AG04449 (cell line): ENCODE data around the gene SIRT7.
"Not testable (repeated sequence)": the region's sequence is repeated elsewhere in the genome, so short reads cannot be mapped to it uniquely, and the experiment has no call there.

Experiments
- CTCF ChIA-PET: fragments of 350-600 bp; formaldehyde crosslinking; extraction: SDS; loops from one replicate; lab custom pipeline; 2021; ENCODE audit warnings: antibody characterized with exemption; lab: Yijun Ruan, JAX
- POLR2A ChIA-PET: fragments of 400-600, 350-600 bp; formaldehyde crosslinking; extraction: SDS; loops from one replicate; lab custom pipeline; 2020; ENCODE audit warnings: antibody characterized with exemption, inconsistent platforms; lab: Yijun Ruan, JAX
- DNase-seq: peaks from one replicate; pipeline ENCODE4 v3.0.0-alpha.2; 2010; ENCODE audit warnings: low read depth, low spot score
- H3K4me3 ChIP-seq: 2 replicates; pipeline ENCODE4 v1.5.1; 2011; ENCODE audit warnings: low read depth, mild to moderate bottlenecking, control low read depth, low read length
- CTCF ChIP-seq: IDR thresholded peaks from one replicate; pipeline ENCODE4 v1.5.1; 2011; ENCODE audit warnings: mild to moderate bottlenecking, moderate library complexity, low read length, control low read depth, inconsistent platforms; ENCODE audit not compliant: insufficient read depth; ENCODE audit errors: missing control alignments

SIRT7 gene

GRCh38 chr17:81918832-81919545, 1.0 kb upstream of the SIRT7 start:
- H3K4me3 ChIP-seq, result no peak overlapping the region
- no peak for DNase-seq
- POLR2A ChIA-PET, result no interaction called here
- CTCF ChIA-PET, result no interaction called here
- TF ChIP-seq CTCF, result no peak

- POLR2A ChIA-PET, H3K4me3 ChIP-seq, DNase-seq, CTCF ChIA-PET: not testable (repeated sequence)
These were observed 325 bp upstream of the SIRT7 start for GRCh38 chr17:81918333-81918669.

- ChIA-PET CTCF (interaction anchor here (0.6 to 1.8 kb wide), 5 partner anchors 9 to 114 kb away, joined by 3 to 8 read pairs (median 3); partner anchors contain the start of gene MAFG), POLR2A (interaction anchor here (1.4 kb wide), 1 partner anchor 10 kb away, joined by 10 read pairs; no protein-coding TSS in a partner anchor)
- no peak for DNase-seq
- H3K4me3 ChIP-seq, result peak overlapping the region; percentile 69
- no peak for TF ChIP-seq CTCF
These were observed 1.6 kb downstream of the SIRT7 start for GRCh38 chr17:81916234-81917001.

- DNase-seq, result no peak
- ChIA-PET CTCF (interaction anchor here (0.8 to 1.3 kb wide), 2 partner anchors 11 to 115 kb away, joined by 3 read pairs; no protein-coding TSS in a partner anchor), POLR2A (interaction anchor here (0.8 kb wide), 1 partner anchor 8 kb away, joined by 3 read pairs; no protein-coding TSS in a partner anchor)
- TF ChIP-seq CTCF, result no peak
- no peak overlapping the region for H3K4me3 ChIP-seq
These were observed 2.6 kb downstream of the SIRT7 start for GRCh38 chr17:81915331-81915730.

- no peak for TF ChIP-seq CTCF
- no peak for DNase-seq
- ChIA-PET POLR2A (no interaction called here), CTCF (interaction anchor here (0.8 kb wide), 1 partner anchor 12 kb away, joined by 3 read pairs; no protein-coding TSS in a partner anchor)
- no peak overlapping the region for H3K4me3 ChIP-seq
These were observed 3.7 kb downstream of the SIRT7 start for GRCh38 chr17:81914103-81914850.

- DNase-seq, result no peak
- POLR2A ChIA-PET, result no interaction called here
- H3K4me3 ChIP-seq, result no peak overlapping the region
- CTCF ChIA-PET, result no interaction called here
- TF ChIP-seq CTCF, result no peak
These were observed 4.4 kb downstream of the SIRT7 start for GRCh38 chr17:81913394-81914102.
